IMR-90 (cell line): Measurements from ENCODE around the gene RET. TPM values are rescaled to one million over a fixed set of nuclear protein-coding genes. Genes with fewer than 3 reads are reported as not detected.

Experiments used
- ATAC-seq: fragments of 200-7000 bp; cut with Tn5 transposase; 2 replicates; pipeline ENCODE4 v1.9.1; 2020; ENCODE audit warnings: low read depth, mild to moderate bottlenecking, moderate library complexity
- BruUV-seq: library from RNA; stranded (reverse); fragments of 400-500 nt; replicated peaks from 2 replicates; lab custom pipeline; 2021; lab: Mats Ljungman, UMichigan
- CTCF ChIA-PET: fragments of 300-600 bp; formaldehyde crosslinking; extraction: SDS; loops from one replicate; lab custom pipeline; 2021; ENCODE audit warnings: antibody characterized with exemption; lab: Yijun Ruan, JAX
- POLR2A ChIA-PET: fragments of 300-600 bp; sonication (Branson Sonifier 250); formaldehyde crosslinking; loops from one replicate; lab custom pipeline; 2022; ENCODE audit warnings: antibody characterized with exemption; ENCODE audit not compliant: unreplicated experiment; lab: Charles Lee
- DNase-seq: peaks from one replicate; pipeline ENCODE4 v3.0.0; 2013
- H2AFZ ChIP-seq: replicated peaks from 2 replicates; pipeline ENCODE3; 2013; ENCODE audit warnings: low read length, mild to moderate bottlenecking; ENCODE audit not compliant: poor library complexity
- H2AK5ac ChIP-seq: 2 replicates; pipeline ENCODE4 v1.6.1; 2013; ENCODE audit warnings: low read depth, low read length, inconsistent platforms
- H2AK9ac ChIP-seq: replicated peaks from 2 replicates; pipeline ENCODE3; 2013; ENCODE audit warnings: mild to moderate bottlenecking, low read depth, low read length, moderate library complexity; ENCODE audit not compliant: poor library complexity
- H2BK120ac ChIP-seq: 2 replicates; pipeline ENCODE4 v1.6.1; 2013; ENCODE audit warnings: low read depth, low read length, inconsistent platforms
- H2BK15ac ChIP-seq: 3 replicates; pipeline ENCODE4 v1.6.1; 2013; ENCODE audit warnings: low read depth, low read length, inconsistent platforms
- H2BK20ac ChIP-seq: 2 replicates; pipeline ENCODE4 v1.6.1; 2013; ENCODE audit warnings: low read depth, mild to moderate bottlenecking, inconsistent platforms, low read length, moderate library complexity
- H2BK5ac ChIP-seq: 2 replicates; pipeline ENCODE4 v1.6.1; 2013; ENCODE audit warnings: mild to moderate bottlenecking, low read depth, low read length, inconsistent platforms; ENCODE audit not compliant: poor library complexity, severe bottlenecking
- H3K14ac ChIP-seq: replicated peaks from 2 replicates; pipeline ENCODE4 v1.6.1; 2013; ENCODE audit warnings: low read depth, low read length, inconsistent platforms
- H3K18ac ChIP-seq: 2 replicates; pipeline ENCODE4 v1.6.1; 2013; ENCODE audit warnings: low read depth, low read length, control low read depth
- H3K23ac ChIP-seq: 2 replicates; pipeline ENCODE4 v1.6.1; 2013; ENCODE audit warnings: low read depth, low read length, inconsistent platforms
- H3K27ac ChIP-seq: 2 replicates; pipeline ENCODE4 v1.5.1; 2013; ENCODE audit warnings: mild to moderate bottlenecking, control low read depth, low read length; ENCODE audit not compliant: insufficient read depth
- H3K27me3 ChIP-seq: 2 replicates; pipeline ENCODE4 v1.6.1; 2013; ENCODE audit warnings: low read length; ENCODE audit not compliant: control insufficient read depth, insufficient read depth
- H3K36me3 ChIP-seq: 2 replicates; pipeline ENCODE4 v1.6.1; 2013; ENCODE audit warnings: low read length, mixed read lengths; ENCODE audit not compliant: control insufficient read depth, insufficient read depth
- H3K4ac ChIP-seq: 2 replicates; pipeline ENCODE4 v1.6.1; 2013; ENCODE audit warnings: low read depth, low read length, inconsistent platforms
- H3K4me1 ChIP-seq: 2 replicates; pipeline ENCODE4 v1.6.1; 2013; ENCODE audit warnings: low read length, mixed read lengths; ENCODE audit not compliant: control insufficient read depth, insufficient read depth
- H3K4me2 ChIP-seq: 2 replicates; pipeline ENCODE4 v1.6.1; 2013; ENCODE audit warnings: low read depth, mild to moderate bottlenecking, control low read depth, low read length, moderate library complexity
- H3K4me3 ChIP-seq: 2 replicates; pipeline ENCODE4 v1.5.1; 2013; ENCODE audit warnings: low read depth, mild to moderate bottlenecking, control low read depth, low read length, moderate library complexity; ENCODE audit not compliant: insufficient read depth
- H3K56ac ChIP-seq: 2 replicates; pipeline ENCODE4 v1.6.1; 2013; ENCODE audit warnings: low read length, inconsistent platforms; ENCODE audit not compliant: insufficient read depth; ENCODE audit errors: extremely low read depth
- H3K79me1 ChIP-seq, 2 experiments: 2 replicates each; pipeline ENCODE4 v1.6.1; 2013; ENCODE audit warnings: low read length in 2 of 2, inconsistent platforms in 1 of 2, low read depth in 1 of 2
- H3K9ac ChIP-seq: 2 replicates; pipeline ENCODE4 v1.6.1; 2013; ENCODE audit warnings: low read depth, low read length, control low read depth
- H3K9me1 ChIP-seq: 2 replicates; pipeline ENCODE4 v1.6.1; 2013; ENCODE audit warnings: low read length, inconsistent platforms; ENCODE audit not compliant: insufficient read depth
- H3K9me3 ChIP-seq: 2 replicates; pipeline ENCODE4 v1.6.1; 2013; ENCODE audit warnings: low read length; ENCODE audit not compliant: control insufficient read depth, insufficient read depth
- H4K20me1 ChIP-seq: 2 replicates; pipeline ENCODE4 v1.6.1; 2013; ENCODE audit warnings: low read length, inconsistent platforms; ENCODE audit not compliant: insufficient read depth
- H4K5ac ChIP-seq: 2 replicates; pipeline ENCODE4 v1.6.1; 2013; ENCODE audit warnings: mild to moderate bottlenecking, low read depth, low read length, control low read depth
- H4K8ac ChIP-seq, 2 experiments: 2 replicates each; pipeline ENCODE4 v1.6.1; 2013; ENCODE audit warnings: low read depth in 2 of 2, low read length in 2 of 2, control low read depth in 1 of 2, inconsistent platforms in 1 of 2
- H4K91ac ChIP-seq: 2 replicates; pipeline ENCODE4 v1.6.1; 2013; ENCODE audit warnings: low read depth, low read length, inconsistent platforms; ENCODE audit not compliant: insufficient read depth
- CTCF ChIP-seq: conservative IDR thresholded peaks from 2 replicates; pipeline ENCODE4 v1.5.1; 2012; ENCODE audit warnings: mild to moderate bottlenecking, low read depth, low read length, improper control_type of control experiment
- MAFK ChIP-seq: IDR thresholded peaks from 2 replicates; pipeline ENCODE4 v1.6.1; 2012; ENCODE audit warnings: low read depth, low read length, improper control_type of control experiment
- MAZ ChIP-seq: IDR thresholded peaks from 2 replicates; pipeline ENCODE4 v1.6.1; 2012; ENCODE audit warnings: low read depth, mild to moderate bottlenecking, low read length, improper control_type of control experiment, moderate library complexity, borderline replicate concordance
- MXI1 ChIP-seq: IDR thresholded peaks from 2 replicates; pipeline ENCODE4 v1.6.1; 2012; ENCODE audit warnings: low read depth, mild to moderate bottlenecking, low read length, moderate library complexity, borderline replicate concordance
- POLR2A ChIP-seq: IDR thresholded peaks from 2 replicates; pipeline ENCODE4 v1.6.1; 2012; ENCODE audit warnings: mild to moderate bottlenecking, low read depth, low read length
- RCOR1 ChIP-seq: IDR thresholded peaks from 2 replicates; pipeline ENCODE4 v1.6.1; 2012; ENCODE audit warnings: mild to moderate bottlenecking, low read length, improper control_type of control experiment; ENCODE audit not compliant: insufficient replicate concordance
- SMC3 ChIP-seq: fragments of 150-350 bp; IDR thresholded peaks from 2 replicates; pipeline ENCODE4 v1.6.1; 2016; ENCODE audit warnings: low read depth, mild to moderate bottlenecking, antibody characterized with exemption, low read length, moderate library complexity
- WGBS, 2 experiments: methylation state at CpG; one replicate each; pipeline versions ENCODE4 v1.1.5 to v1.1.7; 2013; ENCODE audit warnings: missing lambda C conversion rate in 2 of 2; ENCODE audit not compliant: insufficient read length in 1 of 2; ENCODE audit errors: extremely low coverage in 2 of 2; 5-methylcytosine and 5-hydroxymethylcytosine counted together
- dilution Hi-C: fragments of 300-500 bp; cut with HindIII; formaldehyde crosslinking; loops from one replicate; pipeline ENCODE4 v1.14.3; 2018; ENCODE audit warnings: low sequenced_read_pairs; ENCODE audit not compliant: unreplicated experiment
- in situ Hi-C: fragments of 300-500 bp; cut with MboI; formaldehyde crosslinking; loops from 3 replicates; pipeline ENCODE4 v1.14.3; 2019; ENCODE audit warnings: low sequenced_read_pairs, inconsistent platforms, mixed read lengths
- intact Hi-C: fragments of 100-400 bp; cut with micrococcal nuclease; formaldehyde crosslinking; loops from 2 replicates; pipeline ENCODE4 v1.10.0; 2022
- polyA plus RNA-seq, 3 experiments: library from polyadenylated mRNA; depleted of rRNA; stranded (reverse); fragments of >200 nt; gene quantifications; 2 replicates each; pipeline ENCODE4 v1.2.3, GENCODE V29; 2012; ENCODE audit warnings: low replicate concordance in 1 of 3
- total RNA-seq: library from RNA; depleted of rRNA; stranded (reverse); fragments of >200 nt; gene quantifications from 2 replicates; pipeline ENCODE4 v1.2.3, GENCODE V29; 2012

RET gene
- total and polyA plus RNA-seq, 2 of the 4 experiments (the other 2 are of a cell fraction) = 0.10 to 0.18 TPM

GRCh38 chr10:43044448-43044921, 32.4 kb upstream of the RET start:
- TF ChIP-seq POLR2A (no peak), MAZ (no peak), MXI1 (no peak), CTCF (no peak), SMC3 (no peak), RCOR1 (no peak), MAFK (no peak)
- no TSS peak for BruUV-seq
- WGBS, 2 experiments = no CpG with 5 or more reads among the region's 10 CpGs
- intact Hi-C loops (no loop called here), in situ Hi-C loops (no loop called here), dilution Hi-C loops (no loop called here)
- no peak for ATAC-seq
- Histone ChIP-seq H3K23ac (no peak overlapping the region), H2AK9ac (no peak overlapping the region), H2BK15ac (no peak overlapping the region), H3K4me2 (no peak overlapping the region), H4K20me1 (no peaks in the 10 kb centered on the region), H2BK120ac (no peak overlapping the region), H3K9ac (no peak overlapping the region), H3K4ac (no peak overlapping the region), H3K56ac (no peak overlapping the region), H4K8ac (no peak overlapping the region), H3K9me1 (no peaks in the 10 kb centered on the region), H2AK5ac (no peak overlapping the region), H3K36me3 (no peaks in the 10 kb centered on the region), H2BK5ac (no peak overlapping the region), H2AFZ (no peak overlapping the region), H3K27ac (no peak overlapping the region), H3K4me3 (no peak overlapping the region), H2BK20ac (no peak overlapping the region), H3K79me1 (no peaks in the 10 kb centered on the region), H3K14ac (no peak overlapping the region), H3K18ac (no peak overlapping the region), H3K4me1 (peaks cover 2% of the 10 kb centered on the region; the same call in 1 of the 2 replicates), H4K5ac (no peak overlapping the region), H4K91ac (no peak overlapping the region), H3K27me3 (no peaks in the 10 kb centered on the region; the same call in 1 of the 2 replicates), H3K9me3 (no peaks in the 10 kb centered on the region)
- ChIA-PET POLR2A (no interaction called here), CTCF (no interaction called here)
- DNase-seq = no peak
